K562 (cell line): ENCODE measurements around the gene ITGBL1. TPM values are rescaled to one million over a fixed set of nuclear protein-coding genes. Genes with fewer than 3 reads are reported as not detected.

Experiments used
- ATAC-seq: fragments of 200-7000 bp; cut with Tn5 transposase; 3 replicates; pipeline ENCODE4 v1.9.1; 2020; ENCODE audit warnings: moderate library complexity
- BruUV-seq: library from RNA; stranded (reverse); fragments of 400-500 nt; replicated peaks from 2 replicates; lab custom pipeline; 2021; lab: Mats Ljungman, UMichigan
- CTCF ChIA-PET: fragments of 300-600 bp; formaldehyde crosslinking; extraction: SDS; loops from one replicate; lab custom pipeline; 2021; ENCODE audit warnings: low intra/inter-chr PET ratio; lab: Yijun Ruan, JAX
- POLR2A ChIA-PET: fragments of 300-600, 350-650 bp; sonication (Branson Sonifier 250); formaldehyde crosslinking; extraction: SDS; loops from one replicate; lab custom pipeline; 2021; ENCODE audit warnings: antibody characterized with exemption, inconsistent platforms; lab: Yijun Ruan, JAX
- DNase-seq, 4 experiments: peaks; one replicate each; pipeline versions ENCODE4 v3.0.0 to v3.0.0-alpha.2; 2011 to 2018; ENCODE audit warnings: low spot score in 3 of 4, mixed read lengths in 3 of 4; ENCODE audit errors: extremely low read depth in 1 of 4
- FAIRE-seq: peaks from 2 replicates; lab custom pipeline; 2011; peaks lifted over from hg19 to GRCh38; lab: Jason Lieb, UNC
- H2AFZ ChIP-seq: 2 replicates; pipeline ENCODE4 v1.6.0; 2011; ENCODE audit warnings: low read depth, low read length, control low read depth, inconsistent platforms
- H3K27ac ChIP-seq: fragments of 200-600 bp; 3 replicates; pipeline ENCODE4 v1.8.0; 2011; ENCODE audit warnings: low read depth, mild to moderate bottlenecking, control low read depth, inconsistent platforms, low read length, moderate library complexity, mixed read lengths; ENCODE audit errors: extremely low read depth
- H3K27me3 ChIP-seq, 2 experiments: fragments of 300-600 bp in 1 of 2; 2 replicates in 1 of 2; 3 replicates in 1 of 2; pipeline versions ENCODE4 v1.6.0 to v1.8.0; 2011; ENCODE audit warnings: inconsistent platforms in 2 of 2, low read length in 2 of 2, mild to moderate bottlenecking in 1 of 2, mixed read lengths in 1 of 2, moderate library complexity in 1 of 2; ENCODE audit not compliant: control insufficient read depth in 2 of 2, insufficient read depth in 2 of 2
- H3K36me3 ChIP-seq: fragments of 300-600 bp; 3 replicates; pipeline ENCODE4 v1.8.0; 2011; ENCODE audit warnings: mild to moderate bottlenecking, low read length, inconsistent platforms; ENCODE audit not compliant: control insufficient read depth, insufficient read depth
- H3K4me1 ChIP-seq, 2 experiments: fragments of 200-600 bp in 1 of 2; replicated peaks in 1 of 2; 2 replicates in 1 of 2; 3 replicates in 1 of 2; pipeline versions ENCODE4 v1.5.1 to v1.8.0; 2011; ENCODE audit warnings: inconsistent platforms in 2 of 2, low read length in 2 of 2, mild to moderate bottlenecking in 1 of 2, mixed read lengths in 1 of 2, moderate library complexity in 1 of 2; ENCODE audit not compliant: control insufficient read depth in 2 of 2, insufficient read depth in 2 of 2
- H3K4me2 ChIP-seq: 2 replicates; pipeline ENCODE4 v1.6.1; 2011; ENCODE audit warnings: low read length, control low read depth, inconsistent platforms, mixed read lengths; ENCODE audit not compliant: insufficient read depth
- H3K4me3 ChIP-seq: fragments of 200-600 bp; sonication (generic), shearing (Covaris generic); 2 replicates; pipeline ENCODE4 v1.5.1; 2016; ENCODE audit warnings: control low read depth, inconsistent platforms
- H3K79me2 ChIP-seq: fragments of 200-600 bp; 3 replicates; pipeline ENCODE4 v1.8.0; 2011; ENCODE audit warnings: low read length, inconsistent platforms; ENCODE audit not compliant: control insufficient read depth, insufficient read depth
- H3K9ac ChIP-seq, 2 experiments: 2 replicates each; pipeline versions ENCODE4 v1.6.0 to v1.6.1; 2011; ENCODE audit warnings: low read depth in 2 of 2, low read length in 2 of 2, control low read depth in 1 of 2, inconsistent platforms in 1 of 2, mild to moderate bottlenecking in 1 of 2, mixed read lengths in 1 of 2; ENCODE audit not compliant: insufficient read depth in 1 of 2
- H3K9me1 ChIP-seq: one replicate; pipeline ENCODE4 v1.6.0; 2011; ENCODE audit warnings: inconsistent platforms, mild to moderate bottlenecking, low read length, moderate library complexity; ENCODE audit not compliant: control insufficient read depth, insufficient read depth
- H3K9me3 ChIP-seq: replicated peaks from 2 replicates; pipeline ENCODE4 v1.5.1; 2011; ENCODE audit warnings: low read depth, low read length, inconsistent platforms; ENCODE audit not compliant: control insufficient read depth, insufficient read depth
- H4K20me1 ChIP-seq: replicated peaks from 2 replicates; pipeline ENCODE4 v1.6.1; 2011; ENCODE audit warnings: low read length, inconsistent platforms, mixed read lengths; ENCODE audit not compliant: control insufficient read depth, insufficient read depth
- ATF2 ChIP-seq: sonication (generic); formaldehyde crosslinking; IDR thresholded peaks from 2 replicates; pipeline ENCODE4 v1.8.1; 2022; ENCODE audit warnings: missing genetic modification reagents
- CTCF ChIP-seq, 3 experiments: IDR thresholded peaks in 2 of 3; conservative IDR thresholded peaks in 1 of 3; 2 replicates each; pipeline ENCODE4 v1.5.1; 2011 to 2012; ENCODE audit warnings: low read length in 3 of 3, mild to moderate bottlenecking in 3 of 3, control low read depth in 2 of 3, improper control_type of control experiment in 1 of 3, inconsistent platforms in 1 of 3, low read depth in 1 of 3, mixed read lengths in 1 of 3, moderate library complexity in 1 of 3; ENCODE audit not compliant: insufficient read depth in 2 of 3
- DLX4 ChIP-seq: fragments of 250-450 bp; sonication (Bioruptor Pico); IDR thresholded peaks from 2 replicates; pipeline ENCODE4 v1.6.1; 2021; ENCODE audit warnings: mild to moderate bottlenecking
- DMBX1 ChIP-seq: fragments of 250-450 bp; sonication (Bioruptor Pico); IDR thresholded peaks from 2 replicates; pipeline ENCODE4 v1.8.0; 2022; ENCODE audit warnings: inconsistent platforms, mild to moderate bottlenecking, moderate library complexity, borderline replicate concordance
- ILF3 ChIP-seq: fragments of 450-650 bp; IDR thresholded peaks from 2 replicates; pipeline ENCODE4 v1.6.1; 2018; ENCODE audit warnings: antibody characterized with exemption, mild to moderate bottlenecking, moderate library complexity, borderline replicate concordance
- KLF16 ChIP-seq: IDR thresholded peaks from 2 replicates; pipeline ENCODE4 v1.6.1; 2016; ENCODE audit warnings: antibody characterized with exemption
- LEF1 ChIP-seq: fragments of 450-650 bp; IDR thresholded peaks from 2 replicates; pipeline ENCODE4 v1.6.1; 2016; ENCODE audit warnings: mild to moderate bottlenecking
- NFATC3 ChIP-seq: fragments of 450-650 bp; IDR thresholded peaks from 2 replicates; pipeline ENCODE4 v1.6.1; 2017; ENCODE audit warnings: mild to moderate bottlenecking
- PRMT5 ChIP-seq: sonication (generic); formaldehyde crosslinking; IDR thresholded peaks from 2 replicates; pipeline ENCODE4 v1.5.0; 2020; ENCODE audit warnings: missing genetic modification reagents
- RAD21 ChIP-seq, 2 experiments: fragments of 250-450 bp in 1 of 2; fragments of 450-650 bp in 1 of 2; sonication (Bioruptor Pico) in 1 of 2; formaldehyde crosslinking in 1 of 2; IDR thresholded peaks in 1 of 2; conservative IDR thresholded peaks in 1 of 2; 2 replicates each; pipeline versions ENCODE4 v1.4.0 to v1.8.0; 2020 to 2022; ENCODE audit warnings: mild to moderate bottlenecking in 2 of 2, moderate library complexity in 1 of 2
- ZNF146 ChIP-seq: IDR thresholded peaks from one replicate; pipeline ENCODE4 v1.6.1; 2018; ENCODE audit warnings: missing compliant biosample characterization; ENCODE audit not compliant: unreplicated experiment
- ZNF311 ChIP-seq: fragments of 250-450 bp; sonication (Bioruptor Pico); IDR thresholded peaks from 2 replicates; pipeline ENCODE4 v1.4.0; 2020; ENCODE audit warnings: mild to moderate bottlenecking, moderate library complexity
- ZNF507 ChIP-seq: conservative IDR thresholded peaks from 2 replicates; pipeline ENCODE4 v1.6.1; 2017; ENCODE audit warnings: missing genetic modification characterization, missing compliant biosample characterization
- ZNF583 ChIP-seq: fragments of 250-450 bp; sonication (Bioruptor Pico); IDR thresholded peaks from 2 replicates; pipeline ENCODE4 v1.4.0; 2020
- ZNF644 ChIP-seq: fragments of 200-800 bp; sonication (Bioruptor generic); IDR thresholded peaks from 2 replicates; pipeline ENCODE4 v1.6.1; 2016; ENCODE audit warnings: low read depth, missing genetic modification characterization, missing compliant biosample characterization
- in situ Hi-C: fragments of 300-500 bp; cut with MboI; formaldehyde crosslinking; loops from 4 replicates; pipeline ENCODE4 v1.15.0; 2018; ENCODE audit warnings: inconsistent platforms, mixed read lengths
- intact Hi-C: fragments of 100-400 bp; cut with micrococcal nuclease; formaldehyde crosslinking; loops from 2 replicates; pipeline ENCODE4 v1.14.2; 2022
- polyA plus RNA-seq, 8 experiments: library from polyadenylated mRNA; depleted of rRNA in 4 of 8; stranded (reverse) in 5 of 8; unstranded in 3 of 8; fragments of >200 nt; fragmentation: Nextera tagmentation in 2 of 8; fragmentation: Illumina TruSeq in 1 of 8; extraction: Ambion mirVana in 2 of 8; extraction: Trizol in 1 of 8; gene quantifications; 2 replicates each; pipeline versions ENCODE4 v1.2.1 to v1.2.3, GENCODE V29; 2011 to 2014; ENCODE audit warnings: inconsistent platforms in 1 of 8, missing spikeins in 1 of 8
- total RNA-seq, 7 experiments: library from RNA; depleted of rRNA in 6 of 7; stranded (reverse); fragments of >200 nt in 6 of 7; fragmentation: Illumina TruSeq in 2 of 7; extraction: Trizol in 2 of 7; gene quantifications; 2 replicates each; pipeline versions ENCODE4 v1.2.1 to v1.2.3, GENCODE V29; 2011 to 2021; ENCODE audit warnings: low replicate concordance in 1 of 7

Gene ITGBL1
- total and polyA plus RNA-seq, 9 of the 15 experiments (the other 6 are each of a cell fraction or from before 2014, with no cell fraction given) = 0.04 to 0.73 (median 0.32) TPM; not detected in 1

GRCh38 chr13:101514695-101515275 is 62.3 kb downstream of the ITGBL1 start:
- FAIRE-seq (no peak), ATAC-seq (no peak), DNase-seq (peak in 3 of 4 experiments; percentile 5 to 8 (median 8))
- ChIA-PET POLR2A (no interaction called here), CTCF (no interaction called here)
- Histone ChIP-seq H4K20me1 (no peaks in the 10 kb centered on the region), H2AFZ (no peak overlapping the region), H3K4me2 (no peak overlapping the region), H3K27ac (no peak overlapping the region), H3K79me2 (no peaks in the 10 kb centered on the region), H3K4me1 (no peaks in the 10 kb centered on the region), H3K4me3 (no peak overlapping the region), H3K9me1 (no peaks in the 10 kb centered on the region), H3K9me3 (no peaks in the 10 kb centered on the region), H3K9ac (no peak overlapping the region), H3K36me3 (no peaks in the 10 kb centered on the region), H3K27me3 (no peaks in the 10 kb centered on the region)
- intact Hi-C loops = loop anchor here (5.0 kb wide), 1 partner anchor 693 kb away; no protein-coding TSS in a partner anchor
- in situ Hi-C loops = no loop called here
- BruUV-seq = no TSS peak
- TF ChIP-seq ILF3 = no peak
- TF ChIP-seq LEF1 = no peak
- TF ChIP-seq ZNF583 (CRISPR knock-in tag) = no peak
- TF ChIP-seq DMBX1 = no peak
- no peak for TF ChIP-seq PRMT5
- TF ChIP-seq ATF2 (CRISPR knock-in tag) = no peak
- TF ChIP-seq CTCF (IDR thresholded peaks at IDR 0.05 in 2 of 3, conservative IDR thresholded peaks at IDR 0.05 in 1 of 3; ENCODE audit: insufficient read depth in 2 of 3, low read depth in 1 of 3, low read length in 3 of 3) = peak in 1 of 3 experiments; percentile 31; a peak in 1 of 6 replicates
- no peak for TF ChIP-seq ZNF507 (tag)
- TF ChIP-seq DLX4 (CRISPR knock-in tag) = no peak
- TF ChIP-seq ZNF644 (tag) = no peak
- no peak for TF ChIP-seq KLF16
- no peak for TF ChIP-seq NFATC3
- no peak for TF ChIP-seq ZNF146 (CRISPR knock-in tag)
- TF ChIP-seq RAD21 (CRISPR knock-in tag; conservative IDR thresholded peaks at IDR 0.05 in 1 of 2, IDR thresholded peaks at IDR 0.05 in 1 of 2) = peak in 1 of 2 experiments; percentile 33; a peak in 2 of 4 replicates
- TF ChIP-seq ZNF311 (CRISPR knock-in tag) = no peak
